HCT116 (cell line): ENCODE data around the gene SPACA4. TPM values are rescaled to one million over a fixed set of nuclear protein-coding genes. Genes with fewer than 3 reads are reported as not detected.

Source experiments
- ATAC-seq: fragments of 200-7000 bp; cut with Tn5 transposase; 2 replicates; pipeline ENCODE4 v1.9.1; 2020; ENCODE audit warnings: mild to moderate bottlenecking, moderate library complexity
- BruUV-seq: library from RNA; stranded (reverse); fragments of 400-500 nt; replicated peaks from 2 replicates; lab custom pipeline; 2021; lab: Mats Ljungman, UMichigan
- CTCF ChIA-PET: fragments of 300-600 bp; sonication (Branson Sonifier 250); formaldehyde crosslinking; loops from one replicate; lab custom pipeline; 2021; ENCODE audit warnings: antibody characterized with exemption; lab: Charles Lee
- POLR2A ChIA-PET: fragments of 300-600, 350-600 bp; sonication (Branson Sonifier 250); formaldehyde crosslinking; loops from one replicate; lab custom pipeline; 2021; ENCODE audit warnings: antibody characterized with exemption; lab: Charles Lee
- RAD21 ChIA-PET, 2 experiments: fragments of 300-600 bp; sonication (Branson Sonifier 250); formaldehyde crosslinking; loops; one replicate each; lab custom pipeline; 2023; ENCODE audit warnings: low total read pairs in 2 of 2; ENCODE audit not compliant: uncharacterized antibody in 2 of 2, unreplicated experiment in 2 of 2, low non-redundant PET in 1 of 2; lab: Charles Lee
- DNase-seq: peaks from one replicate; pipeline ENCODE4 v3.0.0-alpha.2; 2010; ENCODE audit warnings: low read depth, low spot score
- H2AFZ ChIP-seq: fragments of 200-600 bp; shearing (Covaris generic), sonication (generic); 2 replicates; pipeline ENCODE4 v1.6.1; 2017; ENCODE audit warnings: low read depth, mixed run types, mixed read lengths, antibody characterized with exemption, low read length; ENCODE audit not compliant: poor library complexity, severe bottlenecking
- H3K27ac ChIP-seq: 2 replicates; pipeline ENCODE4 v1.5.1; 2012; ENCODE audit warnings: low read depth, low read length
- H3K27me3 ChIP-seq: fragments of 200-600 bp; sonication (generic); 2 replicates; pipeline ENCODE4 v1.6.1; 2016; ENCODE audit warnings: mixed run types, low read length, mixed read lengths; ENCODE audit not compliant: insufficient read depth
- H3K36me3 ChIP-seq, 2 experiments: fragments of 200-500 bp in 1 of 2; fragments of 200-600 bp in 1 of 2; sonication (Bioruptor generic) in 1 of 2; sonication (generic) in 1 of 2; 2 replicates each; pipeline versions ENCODE4 v1.5.1 to v1.6.1; 2014 to 2016; ENCODE audit warnings: low read length in 2 of 2, inconsistent platforms in 1 of 2, mixed read lengths in 1 of 2, mixed run types in 1 of 2; ENCODE audit not compliant: insufficient read depth in 2 of 2, control insufficient read depth in 1 of 2
- H3K4me1 ChIP-seq, 2 experiments: fragments of 200-600 bp in 1 of 2; sonication (generic) in 1 of 2; 2 replicates each; pipeline versions ENCODE4 v1.5.1 to v1.6.1; 2012 to 2017; ENCODE audit warnings: low read length in 2 of 2, inconsistent platforms in 1 of 2, mild to moderate bottlenecking in 1 of 2, mixed read lengths in 1 of 2, mixed run types in 1 of 2, moderate library complexity in 1 of 2; ENCODE audit not compliant: insufficient read depth in 2 of 2, control insufficient read depth in 1 of 2
- H3K4me2 ChIP-seq: fragments of 200-600 bp; sonication (generic); 2 replicates; pipeline ENCODE4 v1.6.1; 2017; ENCODE audit warnings: mixed run types, low read length, mixed read lengths
- H3K4me3 ChIP-seq, 2 experiments: fragments of 200-600 bp in 1 of 2; sonication (generic) in 1 of 2; replicated peaks in 1 of 2; 2 replicates each; pipeline ENCODE4 v1.5.1; 2011 to 2016; ENCODE audit warnings: low read length in 2 of 2, control low read depth in 1 of 2, low read depth in 1 of 2, mild to moderate bottlenecking in 1 of 2, mixed read lengths in 1 of 2, mixed run types in 1 of 2
- H3K79me2 ChIP-seq: fragments of 200-600 bp; sonication (generic); 2 replicates; pipeline ENCODE4 v1.6.1; 2017; ENCODE audit warnings: mild to moderate bottlenecking, mixed run types, low read length, moderate library complexity, mixed read lengths; ENCODE audit not compliant: insufficient read depth
- H3K9ac ChIP-seq: fragments of 200-600 bp; sonication (generic); 2 replicates; pipeline ENCODE4 v1.6.1; 2016; ENCODE audit warnings: low read length, mixed read lengths
- H3K9me2 ChIP-seq: fragments of 200-600 bp; sonication (generic), shearing (Covaris generic); 2 replicates; pipeline ENCODE4 v1.6.1; 2017; ENCODE audit warnings: mixed run types, mild to moderate bottlenecking, moderate library complexity; ENCODE audit not compliant: insufficient read depth
- H3K9me3 ChIP-seq, 2 experiments: fragments of 200-500 bp in 1 of 2; fragments of 200-600 bp in 1 of 2; sonication (Bioruptor generic) in 1 of 2; sonication (generic) in 1 of 2; 2 replicates each; pipeline ENCODE4 v1.6.1; 2014 to 2017; ENCODE audit warnings: low read length in 2 of 2, mixed read lengths in 2 of 2, inconsistent platforms in 1 of 2, low read depth in 1 of 2, mild to moderate bottlenecking in 1 of 2, mixed run types in 1 of 2, moderate library complexity in 1 of 2; ENCODE audit not compliant: control insufficient read depth in 1 of 2, insufficient read depth in 1 of 2
- H4K20me1 ChIP-seq: fragments of 200-600 bp; sonication (generic), shearing (Covaris generic); 2 replicates; pipeline ENCODE4 v1.6.1; 2017; ENCODE audit warnings: mixed run types, mild to moderate bottlenecking, moderate library complexity; ENCODE audit not compliant: insufficient read depth
- CEBPB ChIP-seq: IDR thresholded peaks from 2 replicates; pipeline ENCODE4 v1.6.1; 2012; ENCODE audit warnings: low read depth
- EGR1 ChIP-seq: IDR thresholded peaks from 2 replicates; pipeline ENCODE4 v1.6.1; 2012; ENCODE audit warnings: low read depth
- ELF1 ChIP-seq: IDR thresholded peaks from 2 replicates; pipeline ENCODE4 v1.6.1; 2012; ENCODE audit warnings: low read depth, borderline replicate concordance
- EZH2 ChIP-seq: fragments of 200-600 bp; sonication (generic); IDR thresholded peaks from 2 replicates; pipeline ENCODE4 v1.6.1; 2017; ENCODE audit warnings: antibody characterized with exemption, mixed run types
- FOSL1 ChIP-seq: IDR thresholded peaks from 2 replicates; pipeline ENCODE4 v1.6.1; 2012; ENCODE audit warnings: low read depth
- POLR2A ChIP-seq: IDR thresholded peaks from 2 replicates; pipeline ENCODE4 v1.7.0; 2011; ENCODE audit warnings: borderline replicate concordance; ENCODE audit not compliant: insufficient read depth, insufficient read length; ENCODE audit errors: extremely low read depth
- SIN3A ChIP-seq: IDR thresholded peaks from 2 replicates; pipeline ENCODE4 v1.6.1; 2012; ENCODE audit warnings: low read depth
- YY1 ChIP-seq: IDR thresholded peaks from 2 replicates; pipeline ENCODE4 v1.6.1; 2011; ENCODE audit warnings: low read length, low read depth, moderate library complexity, mild to moderate bottlenecking; ENCODE audit not compliant: insufficient replicate concordance; ENCODE audit errors: extremely low read depth
- ZBTB33 ChIP-seq: IDR thresholded peaks from 2 replicates; pipeline ENCODE4 v1.6.1; 2011; ENCODE audit warnings: mild to moderate bottlenecking, low read length, moderate library complexity; ENCODE audit not compliant: insufficient replicate concordance; ENCODE audit errors: extremely low read depth
- ZNF274 ChIP-seq: fragments of 200-500 bp; sonication (Bioruptor generic); IDR thresholded peaks from 2 replicates; pipeline ENCODE4 v1.6.1; 2014; ENCODE audit warnings: mild to moderate bottlenecking, low read depth, low read length, inconsistent platforms
- intact Hi-C: fragments of 100-400 bp; cut with micrococcal nuclease; formaldehyde crosslinking; loops from 2 replicates; pipeline ENCODE4 v1.10.0; 2022
- total RNA-seq: library from RNA; stranded (reverse); gene quantifications from one replicate; pipeline ENCODE4 v1.2.1, GENCODE V29; 2021; ENCODE audit not compliant: unreplicated experiment
- TF ChIP-seq, protein P1 (sequence below): IDR thresholded peaks from 2 replicates; pipeline ENCODE4 v1.6.1; 2012; ENCODE audit warnings: low read depth

Gene SPACA4
- total RNA-seq, 1 experiment from 2014 or later: not detected

DNA sequence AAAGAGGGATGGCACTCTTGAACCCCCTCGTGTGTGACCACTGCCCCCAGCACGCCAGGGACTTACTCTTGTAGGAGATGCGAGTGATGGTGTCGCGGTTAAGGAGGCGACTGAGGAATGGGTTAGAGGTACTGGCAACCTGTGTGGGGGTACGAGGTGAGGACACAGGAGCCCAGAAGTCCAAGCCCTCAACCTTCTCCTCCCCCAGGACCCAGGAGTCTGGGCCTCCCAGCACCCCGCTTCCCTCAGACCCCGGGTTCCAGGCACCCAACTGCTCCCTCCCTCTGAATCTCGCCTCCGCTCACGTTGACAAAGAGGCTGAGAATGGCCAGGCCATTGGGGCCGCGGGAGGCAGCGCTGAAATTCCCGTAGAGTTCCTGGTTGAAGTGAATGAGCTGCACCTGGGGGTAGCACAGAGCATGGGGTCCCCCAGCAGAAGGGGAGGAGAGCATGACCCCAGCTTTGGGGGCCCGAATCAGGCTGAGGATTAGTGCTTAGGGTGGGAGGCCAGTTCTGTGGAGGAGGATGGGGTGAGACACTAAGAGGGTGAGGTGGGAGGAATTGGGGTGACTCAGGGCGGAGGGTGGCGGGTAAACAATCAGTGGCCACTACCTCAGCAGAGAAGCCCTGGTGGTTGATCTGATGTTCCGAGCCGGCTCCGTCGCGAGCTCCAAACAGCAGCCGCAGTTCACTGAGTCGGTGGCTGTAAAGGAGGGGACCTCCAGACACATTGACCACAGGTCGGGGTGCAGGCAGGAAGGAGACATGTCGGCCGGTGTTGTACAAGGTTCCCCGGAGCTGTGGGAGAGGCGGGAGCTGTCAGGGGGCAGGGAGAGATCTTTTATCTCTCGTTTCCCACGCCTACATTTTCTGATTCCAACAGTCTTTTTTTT, 33.2 kb downstream of the SPACA4 start:
- POLR2A ChIA-PET: interaction anchor here (0.6 to 1.2 kb wide), 2 partner anchors 13 to 57 kb away, joined by 3 to 7 read pairs; no protein-coding TSS in a partner anchor
- no peak overlapping the region for H3K9ac ChIP-seq
- BruUV-seq: no TSS peak
- H4K20me1 ChIP-seq: no peaks in the 10 kb centered on the region
- CTCF ChIA-PET: no interaction called here
- H2AFZ ChIP-seq: no peak overlapping the region
- H3K4me3 ChIP-seq: no peak overlapping the region
- no peaks in the 10 kb centered on the region for H3K9me3 ChIP-seq
- H3K4me2 ChIP-seq: no peak overlapping the region; the same call in 1 of the 2 replicates
- H3K9me2 ChIP-seq: no peaks in the 10 kb centered on the region
- peak overlapping the region; percentile 95; the same call in 1 of the 2 replicates for H3K27ac ChIP-seq
- no peaks in the 10 kb centered on the region for H3K27me3 ChIP-seq
- ATAC-seq: no peak
- intact Hi-C loops: no loop called here
- H3K36me3 ChIP-seq: no peaks in the 10 kb centered on the region
- H3K79me2 ChIP-seq: peaks cover 6% of the 10 kb centered on the region; the same call in 1 of the 2 replicates
- TF ChIP-seq SIN3A: no peak
- no peak for TF ChIP-seq FOSL1
- TF ChIP-seq CEBPB: no peak
- TF ChIP-seq ELF1: no peak
- no peak for TF ChIP-seq ZBTB33
- no peak for TF ChIP-seq YY1
- TF ChIP-seq, protein P1, sequence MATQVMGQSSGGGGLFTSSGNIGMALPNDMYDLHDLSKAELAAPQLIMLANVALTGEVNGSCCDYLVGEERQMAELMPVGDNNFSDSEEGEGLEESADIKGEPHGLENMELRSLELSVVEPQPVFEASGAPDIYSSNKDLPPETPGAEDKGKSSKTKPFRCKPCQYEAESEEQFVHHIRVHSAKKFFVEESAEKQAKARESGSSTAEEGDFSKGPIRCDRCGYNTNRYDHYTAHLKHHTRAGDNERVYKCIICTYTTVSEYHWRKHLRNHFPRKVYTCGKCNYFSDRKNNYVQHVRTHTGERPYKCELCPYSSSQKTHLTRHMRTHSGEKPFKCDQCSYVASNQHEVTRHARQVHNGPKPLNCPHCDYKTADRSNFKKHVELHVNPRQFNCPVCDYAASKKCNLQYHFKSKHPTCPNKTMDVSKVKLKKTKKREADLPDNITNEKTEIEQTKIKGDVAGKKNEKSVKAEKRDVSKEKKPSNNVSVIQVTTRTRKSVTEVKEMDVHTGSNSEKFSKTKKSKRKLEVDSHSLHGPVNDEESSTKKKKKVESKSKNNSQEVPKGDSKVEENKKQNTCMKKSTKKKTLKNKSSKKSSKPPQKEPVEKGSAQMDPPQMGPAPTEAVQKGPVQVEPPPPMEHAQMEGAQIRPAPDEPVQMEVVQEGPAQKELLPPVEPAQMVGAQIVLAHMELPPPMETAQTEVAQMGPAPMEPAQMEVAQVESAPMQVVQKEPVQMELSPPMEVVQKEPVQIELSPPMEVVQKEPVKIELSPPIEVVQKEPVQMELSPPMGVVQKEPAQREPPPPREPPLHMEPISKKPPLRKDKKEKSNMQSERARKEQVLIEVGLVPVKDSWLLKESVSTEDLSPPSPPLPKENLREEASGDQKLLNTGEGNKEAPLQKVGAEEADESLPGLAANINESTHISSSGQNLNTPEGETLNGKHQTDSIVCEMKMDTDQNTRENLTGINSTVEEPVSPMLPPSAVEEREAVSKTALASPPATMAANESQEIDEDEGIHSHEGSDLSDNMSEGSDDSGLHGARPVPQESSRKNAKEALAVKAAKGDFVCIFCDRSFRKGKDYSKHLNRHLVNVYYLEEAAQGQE: no peak
- no peak for TF ChIP-seq POLR2A
- no peak for TF ChIP-seq ZNF274
- TF ChIP-seq EZH2: no peak
- TF ChIP-seq EGR1: no peak
- TF ChIP-seq, all 23 proteins: peak for 0
- RAD21 ChIA-PET: no interaction called here
- peaks cover 16 to 52% of the 10 kb centered on the region in 2 experiments for H3K4me1 ChIP-seq
- no peak for DNase-seq
